Glomerular endothelial cell (primary cell): ENCODE measurements around the gene SACM1L. TPM values are rescaled to one million over a fixed set of nuclear protein-coding genes. Genes with fewer than 3 reads are reported as not detected.

Source experiments
- DNase-seq: peaks from one replicate; pipeline ENCODE4 v3.0.0-alpha.2; 2011; ENCODE audit warnings: low read depth, low spot score; ENCODE audit errors: extremely low read depth
- total RNA-seq: library from RNA; depleted of rRNA; stranded (reverse); fragments of >200 nt; gene quantifications from 2 replicates; pipeline ENCODE4 v1.2.3, GENCODE V29; 2015

SACM1L gene
- total RNA-seq, 1 donor from 2014 or later = 27.8 TPM

DNA sequence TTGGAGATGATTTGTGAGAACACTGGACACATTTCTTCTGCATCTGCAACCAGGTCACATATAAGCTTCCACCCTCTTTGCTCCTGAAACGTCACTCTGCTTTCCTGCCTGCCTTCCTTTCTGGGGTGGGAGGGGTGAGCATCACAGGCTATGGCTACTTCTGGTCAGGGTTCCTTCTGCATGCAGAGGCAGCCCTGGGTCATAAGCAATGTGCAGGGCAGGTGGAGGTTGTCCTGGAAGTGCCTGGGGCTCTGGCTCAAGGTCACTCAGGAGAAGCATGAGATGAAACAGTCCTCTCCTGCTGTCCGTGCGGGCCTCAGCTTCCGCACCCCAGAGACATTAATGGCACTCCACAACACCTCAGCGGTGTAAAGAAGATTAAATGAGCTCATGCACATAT is 92.1 kb downstream of the SACM1L start:
- DNase-seq = no peak

DNA sequence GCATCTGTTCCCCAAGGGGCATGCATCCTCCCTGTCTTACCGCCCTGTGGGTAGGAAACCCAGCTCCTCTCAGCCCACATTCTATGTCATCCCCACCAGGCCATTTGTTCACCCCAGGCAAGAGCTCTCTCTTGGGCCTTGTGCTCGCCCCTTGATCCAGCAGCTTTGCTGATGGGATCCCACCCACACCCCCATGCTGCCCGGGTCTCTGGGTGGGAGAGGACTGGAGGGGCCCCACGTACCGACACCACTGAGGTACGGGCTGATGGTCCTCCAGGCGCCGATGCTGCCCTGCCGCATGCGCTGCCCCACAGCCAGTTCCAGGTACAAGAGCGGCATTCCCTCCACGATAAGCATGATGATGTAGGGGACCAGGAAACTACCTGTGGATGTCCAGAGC is 92.6 kb downstream of the SACM1L start:
- DNase-seq = no peak

DNA sequence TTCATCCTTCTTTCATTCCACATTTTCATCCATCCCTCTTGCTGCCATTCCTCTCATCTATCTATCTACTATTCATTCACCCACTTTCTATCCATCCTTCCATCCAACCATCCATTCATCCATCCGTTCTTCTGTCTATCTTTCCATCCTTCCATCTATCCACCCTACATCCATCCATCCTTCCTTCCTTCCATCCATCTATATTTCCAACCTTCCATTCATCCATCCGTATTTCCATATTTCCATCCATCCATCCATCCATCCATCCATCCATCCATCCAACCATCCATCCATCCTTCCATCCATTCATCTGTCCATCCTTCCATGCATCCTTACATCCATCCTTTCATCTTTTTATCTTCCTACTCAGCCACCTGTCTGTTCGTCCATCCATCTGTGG is 93.2 kb downstream of the SACM1L start:
- no peak for DNase-seq

DNA sequence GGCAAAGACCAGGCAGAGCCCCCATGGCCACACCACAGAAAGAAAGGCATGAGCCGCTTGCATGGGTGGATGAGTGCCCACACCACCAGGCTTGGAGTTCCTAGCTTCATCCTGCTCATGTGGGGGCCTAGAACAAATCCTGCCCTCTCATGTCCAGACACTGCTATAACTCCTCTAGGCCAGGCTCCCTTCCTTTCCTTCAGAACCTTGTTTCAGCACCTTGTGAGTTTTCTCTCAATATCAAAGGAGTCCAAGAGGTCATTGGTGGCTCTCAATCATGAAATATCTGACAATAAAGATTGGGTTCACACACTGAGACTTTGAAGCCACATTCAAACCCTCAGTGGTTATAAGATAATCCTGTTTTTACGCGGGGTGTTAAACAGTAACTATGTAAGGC is 94.5 kb downstream of the SACM1L start:
- DNase-seq = no peak

DNA sequence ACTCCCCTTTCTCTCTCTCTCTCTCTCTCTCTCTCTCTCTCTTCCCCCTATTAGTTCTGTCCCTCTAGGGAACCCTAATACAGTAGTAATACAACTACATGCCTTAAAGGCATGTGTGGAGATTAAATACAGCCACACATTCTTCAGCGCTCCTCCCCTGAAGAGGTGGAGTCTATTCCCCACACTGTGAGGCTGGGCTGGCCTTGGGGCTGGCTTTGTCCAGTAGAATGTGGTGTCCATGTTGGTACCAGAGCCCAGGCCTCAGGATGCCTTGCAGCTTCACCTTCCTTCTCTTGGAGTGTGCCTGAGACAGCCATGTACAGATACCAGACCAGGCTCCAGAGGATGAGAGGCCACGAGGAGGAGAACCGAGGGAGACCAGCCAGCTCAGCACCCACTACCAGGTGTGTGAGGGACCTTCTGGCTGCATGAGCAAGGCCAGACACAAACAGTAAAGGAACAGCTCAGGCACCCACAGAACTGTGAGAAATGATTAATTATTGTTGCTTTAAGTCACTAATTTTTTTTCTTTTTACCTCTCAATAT is 96.5 kb downstream of the SACM1L start:
- DNase-seq = no peak

DNA sequence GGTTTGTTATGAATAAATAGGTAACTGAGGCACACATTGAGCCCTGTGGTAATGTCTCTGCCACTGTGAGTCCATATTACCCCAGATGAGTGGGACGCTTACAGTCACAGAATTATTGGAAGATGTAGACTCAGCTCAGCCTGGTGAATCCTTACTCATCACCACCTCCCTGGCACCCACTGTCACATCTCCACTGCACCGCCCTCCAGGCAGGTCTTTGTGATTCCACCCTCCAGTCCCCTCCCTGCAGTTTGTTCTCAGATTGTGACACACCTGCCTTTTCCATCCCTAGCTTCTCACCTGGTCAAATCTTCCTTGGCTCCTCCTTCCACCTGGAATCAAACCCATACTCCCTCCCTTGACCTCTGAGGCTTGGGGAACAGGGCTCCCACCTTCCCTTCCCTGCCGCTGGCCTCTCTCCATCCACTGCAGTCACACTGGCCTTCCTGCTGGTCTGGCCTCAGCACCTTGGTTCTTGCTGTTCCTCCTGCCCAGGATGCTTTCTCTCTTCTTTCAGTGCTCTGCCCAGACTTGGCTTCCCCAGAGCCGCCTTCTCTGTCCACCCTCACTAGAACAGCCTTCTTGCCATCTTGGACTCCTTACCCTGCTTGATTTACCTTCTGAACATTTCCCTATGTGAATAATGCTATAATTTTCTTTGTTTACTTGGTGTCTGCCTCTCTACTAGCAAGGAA is 97.8 kb downstream of the SACM1L start:
- DNase-seq = no peak

DNA sequence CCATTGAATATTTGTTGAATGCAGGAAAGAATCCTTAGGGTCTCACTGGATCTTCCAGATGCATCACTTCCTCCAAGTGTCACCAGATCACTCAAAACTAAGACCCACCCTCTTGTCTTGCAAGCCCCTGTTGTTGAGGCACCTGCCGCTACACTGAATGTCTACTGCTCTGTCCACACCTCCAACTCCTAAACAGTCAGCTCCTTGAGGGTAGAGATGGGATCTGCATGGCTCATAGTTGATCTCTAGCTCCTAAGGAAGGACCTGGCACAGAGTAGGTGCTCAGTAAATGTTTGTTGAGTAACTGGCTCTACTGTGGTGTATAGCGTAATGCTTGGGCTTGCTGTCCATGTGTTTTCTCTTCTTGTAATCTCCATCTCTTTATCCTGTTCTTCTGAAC is 98.4 kb downstream of the SACM1L start:
- no peak for DNase-seq

DNA sequence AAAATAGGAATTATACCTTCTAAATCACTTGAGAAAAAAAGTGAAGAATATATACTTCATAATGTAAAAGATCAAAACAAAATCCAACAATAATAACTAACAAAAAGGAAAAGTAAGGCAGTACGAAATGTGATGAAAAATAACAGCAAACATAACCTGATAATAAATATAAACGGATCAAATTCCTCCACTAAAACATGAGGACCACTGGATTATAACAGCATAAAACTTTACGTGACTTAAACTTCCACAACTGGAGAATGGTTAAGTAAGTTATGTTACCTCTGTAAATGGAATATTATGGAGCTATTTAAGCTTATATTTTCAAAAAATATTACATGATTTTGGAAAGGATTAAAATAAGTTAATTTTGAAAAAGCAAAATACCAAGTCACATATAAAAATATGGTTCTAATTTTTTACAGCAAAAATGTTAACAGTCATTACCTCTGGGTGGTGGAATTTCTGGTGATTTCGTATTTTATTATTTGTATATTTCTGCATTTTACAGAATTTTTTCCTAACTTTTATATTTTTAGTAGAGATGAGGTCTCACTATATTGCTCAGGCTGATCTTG is 100.1 kb downstream of the SACM1L start:
- no peak for DNase-seq

DNA sequence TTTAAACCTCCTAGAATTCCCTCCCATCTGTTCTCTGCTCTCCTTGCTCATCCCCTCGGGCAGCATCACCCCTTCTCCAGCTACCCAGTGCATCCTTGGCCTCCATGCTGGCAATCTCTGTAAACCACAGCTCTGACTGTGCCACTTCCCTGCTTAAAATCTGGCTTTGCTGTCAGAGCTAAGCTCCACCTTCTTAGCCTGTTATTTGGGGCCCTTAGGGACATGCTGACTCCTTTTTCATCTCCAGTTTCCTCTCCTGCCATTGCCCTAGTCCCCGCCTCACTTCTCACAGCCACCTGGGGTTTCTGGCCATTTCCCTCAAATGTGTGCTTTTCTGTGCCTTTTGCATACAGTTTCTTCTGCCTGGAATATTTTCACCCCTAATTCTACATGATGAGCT is 101.4 kb downstream of the SACM1L start:
- no peak for DNase-seq

DNA sequence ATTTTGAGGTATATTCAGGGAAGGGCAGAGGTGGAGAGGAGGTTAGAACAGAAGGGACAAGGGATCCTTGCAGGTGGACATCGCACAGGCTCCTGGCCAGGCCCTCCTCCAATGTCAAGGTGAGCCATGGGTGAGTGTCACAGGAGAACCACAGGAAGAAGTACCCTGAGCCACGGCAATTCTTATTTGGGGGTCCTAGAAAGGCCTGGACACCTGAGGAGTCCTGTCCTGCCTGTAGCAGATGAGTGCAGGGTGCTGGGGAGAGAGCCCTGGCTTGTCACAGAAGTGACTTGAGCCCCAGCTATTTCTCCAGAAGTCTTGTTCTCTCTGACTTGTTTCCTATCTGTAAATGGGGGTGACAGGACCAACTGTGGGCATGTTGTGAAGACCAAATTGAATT is 102.8 kb downstream of the SACM1L start:
- no peak for DNase-seq

DNA sequence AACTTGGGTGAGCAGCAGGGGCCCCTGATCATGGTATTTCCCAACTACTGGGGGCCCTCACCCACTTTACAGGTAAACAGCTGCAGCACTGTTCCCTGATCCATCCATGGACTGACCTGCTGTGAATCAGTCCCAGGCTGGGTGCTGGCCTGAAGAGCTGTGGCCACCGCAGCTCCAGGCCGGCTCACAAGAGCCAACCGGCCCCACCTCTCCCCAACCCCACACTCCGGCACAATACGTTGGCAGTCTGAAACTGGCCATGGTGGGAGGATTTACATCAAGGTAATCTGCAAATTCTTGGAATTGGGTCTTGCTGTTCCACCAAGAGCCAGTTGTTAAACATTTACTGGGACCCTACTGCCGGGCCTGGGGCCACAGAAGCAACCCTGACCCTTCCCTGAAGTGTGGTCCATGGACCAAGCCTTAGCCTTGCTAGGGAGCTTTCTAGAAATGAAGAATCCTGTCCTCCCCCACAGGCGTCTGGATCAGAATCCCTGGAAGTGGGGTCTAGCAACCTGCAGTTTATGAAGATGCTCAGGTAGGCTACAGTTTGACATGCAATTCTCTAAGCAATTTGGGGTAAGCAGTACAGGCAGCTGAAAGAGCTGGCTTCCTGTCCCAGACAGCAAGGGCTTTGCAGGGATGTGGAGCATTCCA is 103.4 kb downstream of the SACM1L start:
- DNase-seq = no peak

DNA sequence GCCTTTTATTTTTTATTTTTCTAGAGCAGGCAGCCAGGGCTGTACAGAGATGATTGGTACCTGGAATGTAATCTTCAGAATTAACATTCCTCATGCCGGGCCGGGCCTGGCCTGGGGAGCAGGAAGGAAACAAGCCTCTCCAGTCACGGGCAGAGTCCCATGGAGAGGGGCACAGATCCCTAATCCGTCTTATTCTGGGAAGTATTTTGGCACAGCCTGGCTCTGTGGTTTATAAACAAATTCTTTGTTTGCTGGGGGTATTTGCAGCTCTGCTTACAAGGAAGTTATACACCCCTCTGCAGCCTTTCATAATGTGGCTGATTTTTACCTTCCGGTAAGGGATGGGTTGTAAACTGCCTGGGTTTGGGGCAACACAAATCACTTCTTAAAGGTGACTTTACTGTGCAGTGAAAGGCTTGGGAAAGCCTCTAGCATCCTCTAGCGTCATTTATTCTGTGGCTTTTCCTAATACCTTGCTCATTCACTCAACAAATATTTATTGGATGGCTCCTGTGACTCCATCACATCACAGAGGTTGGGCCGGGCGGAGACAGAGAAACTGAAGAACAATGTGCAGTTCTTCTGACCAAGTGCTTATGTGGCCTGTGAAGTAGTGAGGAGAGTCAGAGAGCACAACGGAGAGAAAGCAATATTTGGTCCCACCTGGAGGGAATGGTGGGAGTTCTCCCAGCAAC is 104.4 kb downstream of the SACM1L start:
- no peak for DNase-seq

DNA sequence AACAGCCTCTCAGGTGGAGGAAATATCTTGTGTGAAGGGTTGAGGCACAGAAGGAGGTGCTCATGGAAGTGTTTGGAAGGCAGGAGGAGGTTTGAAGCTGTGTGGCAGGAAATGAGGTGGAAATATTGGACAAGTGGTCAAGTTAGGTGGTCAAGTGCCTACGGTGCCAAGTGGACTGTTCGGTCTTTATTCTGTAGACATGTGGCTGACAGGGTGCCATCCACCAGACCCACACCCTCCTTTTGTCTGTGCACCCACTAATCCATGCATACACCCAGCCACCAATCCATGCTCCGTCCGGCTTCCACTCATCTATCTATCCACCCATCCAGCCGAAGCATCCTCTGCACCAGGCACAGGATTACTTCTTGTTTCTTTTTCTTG is 105.0 kb downstream of the SACM1L start:
- no peak for DNase-seq

DNA sequence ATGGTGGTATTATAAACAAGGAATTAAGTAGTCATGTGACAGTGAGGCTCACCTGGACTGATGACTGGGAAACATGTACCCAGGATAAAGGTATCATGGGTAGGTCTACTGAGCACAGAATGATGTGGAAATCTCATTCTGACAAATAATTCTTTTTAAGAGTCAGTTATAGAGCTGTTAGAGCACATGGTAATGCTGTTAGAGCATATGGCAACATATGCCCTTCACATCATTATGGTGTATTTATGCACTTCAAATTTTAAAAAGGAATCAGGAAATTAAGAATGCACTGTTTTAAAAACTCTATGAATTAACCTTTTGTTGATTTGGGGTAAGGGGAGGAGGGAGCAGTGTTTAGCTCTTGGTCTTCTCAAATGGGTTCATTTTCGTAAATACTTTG is 105.5 kb downstream of the SACM1L start:
- DNase-seq = no peak

Other genes starting within 250 kb of the SACM1L start
- gene LIMD1, start 94.6 kb upstream of the SACM1L start, total RNA-seq = 28.5 and 28.6 TPM in 2 replicates
- not detected in 2 replicates for gene SLC6A20, start 107.1 kb downstream of the SACM1L start, total RNA-seq
- gene LZTFL1, start 152.7 kb downstream of the SACM1L start, total RNA-seq = 16.4 and 17.0 TPM in 2 replicates
- gene CCR9, start 197.1 kb downstream of the SACM1L start, total RNA-seq = not detected in 2 replicates